ENCODE measurements around the gene TRIM54.

DNA sequence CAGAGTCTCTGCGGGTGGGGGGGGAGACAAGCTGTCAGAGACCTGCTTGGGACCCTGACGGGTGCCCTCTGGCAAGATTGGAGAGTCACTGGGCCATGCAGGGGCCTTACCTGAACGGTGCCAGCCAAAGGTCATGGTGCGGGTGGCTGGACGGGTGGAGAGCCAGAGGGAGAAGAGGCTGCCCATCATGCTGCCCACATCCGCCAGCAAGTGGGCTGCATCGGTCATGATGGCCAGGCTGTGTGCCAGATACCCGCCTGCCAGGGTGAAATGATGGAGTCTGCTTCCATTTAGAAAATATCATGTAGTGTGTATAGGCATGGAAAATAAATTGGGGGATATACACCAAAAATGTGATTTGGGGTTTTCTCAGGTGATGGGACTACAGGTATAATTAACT, 24.2 kb upstream of the TRIM54 start:
- TF ChIP-seq GFI1B (tag by site-specific recombination; IDR thresholded peaks at IDR 0.05) (no peak), SALL2 (tag by site-specific recombination; IDR thresholded peaks at IDR 0.05; ENCODE audit: borderline replicate concordance) (no peak), ZNF350 (tag by site-specific recombination; IDR thresholded peaks at IDR 0.05) (no peak), ZNF366 (tag by site-specific recombination; conservative IDR thresholded peaks at IDR 0.05) (no peak), ZNF837 (tag by site-specific recombination; IDR thresholded peaks at IDR 0.05) (no peak)
- TF ChIP-seq, protein P1, sequence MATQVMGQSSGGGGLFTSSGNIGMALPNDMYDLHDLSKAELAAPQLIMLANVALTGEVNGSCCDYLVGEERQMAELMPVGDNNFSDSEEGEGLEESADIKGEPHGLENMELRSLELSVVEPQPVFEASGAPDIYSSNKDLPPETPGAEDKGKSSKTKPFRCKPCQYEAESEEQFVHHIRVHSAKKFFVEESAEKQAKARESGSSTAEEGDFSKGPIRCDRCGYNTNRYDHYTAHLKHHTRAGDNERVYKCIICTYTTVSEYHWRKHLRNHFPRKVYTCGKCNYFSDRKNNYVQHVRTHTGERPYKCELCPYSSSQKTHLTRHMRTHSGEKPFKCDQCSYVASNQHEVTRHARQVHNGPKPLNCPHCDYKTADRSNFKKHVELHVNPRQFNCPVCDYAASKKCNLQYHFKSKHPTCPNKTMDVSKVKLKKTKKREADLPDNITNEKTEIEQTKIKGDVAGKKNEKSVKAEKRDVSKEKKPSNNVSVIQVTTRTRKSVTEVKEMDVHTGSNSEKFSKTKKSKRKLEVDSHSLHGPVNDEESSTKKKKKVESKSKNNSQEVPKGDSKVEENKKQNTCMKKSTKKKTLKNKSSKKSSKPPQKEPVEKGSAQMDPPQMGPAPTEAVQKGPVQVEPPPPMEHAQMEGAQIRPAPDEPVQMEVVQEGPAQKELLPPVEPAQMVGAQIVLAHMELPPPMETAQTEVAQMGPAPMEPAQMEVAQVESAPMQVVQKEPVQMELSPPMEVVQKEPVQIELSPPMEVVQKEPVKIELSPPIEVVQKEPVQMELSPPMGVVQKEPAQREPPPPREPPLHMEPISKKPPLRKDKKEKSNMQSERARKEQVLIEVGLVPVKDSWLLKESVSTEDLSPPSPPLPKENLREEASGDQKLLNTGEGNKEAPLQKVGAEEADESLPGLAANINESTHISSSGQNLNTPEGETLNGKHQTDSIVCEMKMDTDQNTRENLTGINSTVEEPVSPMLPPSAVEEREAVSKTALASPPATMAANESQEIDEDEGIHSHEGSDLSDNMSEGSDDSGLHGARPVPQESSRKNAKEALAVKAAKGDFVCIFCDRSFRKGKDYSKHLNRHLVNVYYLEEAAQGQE (tag by site-specific recombination; IDR thresholded peaks at IDR 0.05): no peak
- TF ChIP-seq, protein P2, sequence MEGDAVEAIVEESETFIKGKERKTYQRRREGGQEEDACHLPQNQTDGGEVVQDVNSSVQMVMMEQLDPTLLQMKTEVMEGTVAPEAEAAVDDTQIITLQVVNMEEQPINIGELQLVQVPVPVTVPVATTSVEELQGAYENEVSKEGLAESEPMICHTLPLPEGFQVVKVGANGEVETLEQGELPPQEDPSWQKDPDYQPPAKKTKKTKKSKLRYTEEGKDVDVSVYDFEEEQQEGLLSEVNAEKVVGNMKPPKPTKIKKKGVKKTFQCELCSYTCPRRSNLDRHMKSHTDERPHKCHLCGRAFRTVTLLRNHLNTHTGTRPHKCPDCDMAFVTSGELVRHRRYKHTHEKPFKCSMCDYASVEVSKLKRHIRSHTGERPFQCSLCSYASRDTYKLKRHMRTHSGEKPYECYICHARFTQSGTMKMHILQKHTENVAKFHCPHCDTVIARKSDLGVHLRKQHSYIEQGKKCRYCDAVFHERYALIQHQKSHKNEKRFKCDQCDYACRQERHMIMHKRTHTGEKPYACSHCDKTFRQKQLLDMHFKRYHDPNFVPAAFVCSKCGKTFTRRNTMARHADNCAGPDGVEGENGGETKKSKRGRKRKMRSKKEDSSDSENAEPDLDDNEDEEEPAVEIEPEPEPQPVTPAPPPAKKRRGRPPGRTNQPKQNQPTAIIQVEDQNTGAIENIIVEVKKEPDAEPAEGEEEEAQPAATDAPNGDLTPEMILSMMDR (tag by site-specific recombination; IDR thresholded peaks at IDR 0.05): no peak
